Endothelial cell of umbilical vein (primary cell): Measurements from ENCODE around the gene ZNF470. TPM values are rescaled to one million over a fixed set of nuclear protein-coding genes. Genes with fewer than 3 reads are reported as not detected.

ENCODE experiments used
- BruUV-seq: library from RNA; stranded (reverse); fragments of 400-500 nt; replicated peaks from 2 replicates; lab custom pipeline; 2021; lab: Mats Ljungman, UMichigan
- CTCF ChIA-PET: fragments of 300-600, 350-600 bp; sonication (Branson Sonifier 250); formaldehyde crosslinking; loops from one replicate; lab custom pipeline; 2021; ENCODE audit warnings: antibody characterized with exemption, inconsistent platforms; lab: Charles Lee
- POLR2A ChIA-PET: fragments of 300-600, 350-600 bp; sonication (Branson Sonifier 250); formaldehyde crosslinking; loops from one replicate; lab custom pipeline; 2021; ENCODE audit warnings: antibody characterized with exemption, inconsistent platforms; lab: Charles Lee
- DNase-seq: peaks from one replicate; pipeline ENCODE4 v3.0.0-alpha.2; 2011; ENCODE audit warnings: low read depth, low spot score
- FAIRE-seq: peaks from 2 replicates; lab custom pipeline; 2011; peaks lifted over from hg19 to GRCh38; lab: Jason Lieb, UNC
- H2AFZ ChIP-seq: 2 replicates; pipeline ENCODE4 v1.6.0; 2012; ENCODE audit warnings: low read depth, low read length, control low read depth, inconsistent platforms
- H3K27ac ChIP-seq: 2 replicates; pipeline ENCODE4 v1.5.1; 2011; ENCODE audit warnings: low read depth, mild to moderate bottlenecking, control low read depth, low read length, moderate library complexity; ENCODE audit not compliant: insufficient read depth
- H3K27me3 ChIP-seq, 2 experiments: 2 replicates each; pipeline versions ENCODE4 v1.6.0 to v1.6.1; 2011; ENCODE audit warnings: low read length in 2 of 2, mixed read lengths in 1 of 2; ENCODE audit not compliant: control insufficient read depth in 2 of 2, insufficient read depth in 2 of 2
- H3K36me3 ChIP-seq, 2 experiments: 2 replicates in 1 of 2; 3 replicates in 1 of 2; pipeline ENCODE4 v1.5.1; 2011; ENCODE audit warnings: low read length in 2 of 2, mild to moderate bottlenecking in 1 of 2, moderate library complexity in 1 of 2; ENCODE audit not compliant: control insufficient read depth in 2 of 2, insufficient read depth in 2 of 2; ENCODE audit errors: extremely low read depth in 1 of 2
- H3K4me1 ChIP-seq: 3 replicates; pipeline ENCODE4 v1.5.1; 2011; ENCODE audit warnings: mild to moderate bottlenecking, low read length; ENCODE audit not compliant: control insufficient read depth, insufficient read depth; ENCODE audit errors: extremely low read depth
- H3K4me2 ChIP-seq: 2 replicates; pipeline ENCODE4 v1.6.1; 2011; ENCODE audit warnings: low read length, control low read depth, mixed read lengths; ENCODE audit not compliant: insufficient read depth
- H3K4me3 ChIP-seq, 3 experiments: fragments of 200-600 bp in 1 of 3; sonication (generic), shearing (Covaris generic) in 1 of 3; replicated peaks in 1 of 3; 2 replicates each; pipeline ENCODE4 v1.5.1; 2011 to 2016; ENCODE audit warnings: control low read depth in 3 of 3, low read length in 3 of 3, mild to moderate bottlenecking in 2 of 3, inconsistent platforms in 1 of 3, low read depth in 1 of 3, moderate library complexity in 1 of 3; ENCODE audit not compliant: insufficient read depth in 1 of 3
- H3K79me2 ChIP-seq: 2 replicates; pipeline ENCODE4 v1.6.0; 2012; ENCODE audit warnings: low read length, inconsistent platforms; ENCODE audit not compliant: control insufficient read depth, insufficient read depth
- H3K9ac ChIP-seq: replicated peaks from 2 replicates; pipeline ENCODE3; 2011; ENCODE audit warnings: low read length, control low read depth; ENCODE audit not compliant: insufficient read depth; ENCODE audit errors: extremely low read depth
- H3K9me1 ChIP-seq: replicated peaks from 3 replicates; pipeline ENCODE4 v1.6.0; 2011; ENCODE audit warnings: mild to moderate bottlenecking, low read length; ENCODE audit not compliant: control insufficient read depth, insufficient read depth; ENCODE audit errors: extremely low read depth
- H3K9me3 ChIP-seq: replicated peaks from 2 replicates; pipeline ENCODE4 v1.5.1; 2012; ENCODE audit warnings: low read length, inconsistent platforms; ENCODE audit not compliant: control insufficient read depth, insufficient read depth
- H4K20me1 ChIP-seq: replicated peaks from 2 replicates; pipeline ENCODE3; 2011; ENCODE audit warnings: mild to moderate bottlenecking, low read length; ENCODE audit not compliant: control insufficient read depth, insufficient read depth; ENCODE audit errors: extremely low read depth
- EZH2 ChIP-seq: IDR thresholded peaks from 2 replicates; pipeline ENCODE4 v1.6.1; 2012; ENCODE audit warnings: borderline replicate concordance, low read depth, mild to moderate bottlenecking, moderate library complexity, low read length, inconsistent platforms; ENCODE audit not compliant: severe bottlenecking
- FOS ChIP-seq: IDR thresholded peaks from 2 replicates; pipeline ENCODE4 v1.6.1; 2011; ENCODE audit warnings: mild to moderate bottlenecking, low read length, moderate library complexity, borderline replicate concordance; ENCODE audit not compliant: insufficient read depth
- GATA2 ChIP-seq: IDR thresholded peaks from 2 replicates; pipeline ENCODE4 v1.7.0; 2011; ENCODE audit warnings: low read depth, mild to moderate bottlenecking, moderate library complexity, mixed read lengths, low read length; ENCODE audit not compliant: insufficient read length, insufficient read depth
- JUN ChIP-seq: IDR thresholded peaks from 2 replicates; pipeline ENCODE4 v1.6.1; 2011; ENCODE audit warnings: borderline replicate concordance, low read depth; ENCODE audit not compliant: insufficient read length, insufficient read depth
- MAX ChIP-seq: IDR thresholded peaks from 2 replicates; pipeline ENCODE4 v1.6.1; 2011; ENCODE audit not compliant: insufficient read depth, insufficient read length
- MYC ChIP-seq: IDR thresholded peaks from one replicate; pipeline ENCODE4 v1.6.1; 2011; ENCODE audit warnings: mild to moderate bottlenecking, low read depth, low read length
- POLR2A ChIP-seq: IDR thresholded peaks from 2 replicates; pipeline ENCODE4 v1.6.1; 2012; ENCODE audit warnings: low read depth, mild to moderate bottlenecking, control low read depth, low read length
- POLR2AphosphoS5 ChIP-seq: IDR thresholded peaks from 2 replicates; pipeline ENCODE4 v1.6.1; 2012; ENCODE audit warnings: low read depth, mild to moderate bottlenecking, control low read depth, low read length, moderate library complexity; ENCODE audit not compliant: insufficient read depth
- dilution Hi-C: fragments of 300-500 bp; cut with MboI; formaldehyde crosslinking; loops from one replicate; pipeline ENCODE4 v1.15.0; 2019; ENCODE audit warnings: low sequenced_read_pairs; ENCODE audit not compliant: extremely low pct_ligation_motif_present
- intact Hi-C: fragments of 100-400 bp; cut with micrococcal nuclease; formaldehyde crosslinking; loops from one replicate; pipeline ENCODE4 v1.10.0; 2022
- polyA plus RNA-seq, 4 experiments: library from polyadenylated mRNA; depleted of rRNA in 3 of 4; stranded (reverse) in 3 of 4; unstranded in 1 of 4; fragments of >200 nt; gene quantifications; 2 replicates each; pipeline versions ENCODE4 v1.2.1 to v1.2.3, GENCODE V29; 2011 to 2012; ENCODE audit warnings: missing spikeins in 1 of 4
- total RNA-seq: library from RNA; stranded (reverse); gene quantifications from 2 replicates; pipeline ENCODE4 v1.2.3, GENCODE V29; 2021
- TF ChIP-seq, protein P1 (sequence below), 2 donors: IDR thresholded peaks; 1 replicate in 1 of 2; 2 replicates in 1 of 2; pipeline ENCODE4 v1.5.1; 2011; ENCODE audit warnings: low read length in 2 of 2, mild to moderate bottlenecking in 2 of 2, moderate library complexity in 2 of 2, control low read depth in 1 of 2, inconsistent platforms in 1 of 2, low read depth in 1 of 2; ENCODE audit not compliant: insufficient read depth in 1 of 2; ENCODE audit errors: extremely low read depth in 1 of 2

ZNF470 gene
- total and polyA plus RNA-seq, 2 donors (not counting 3 experiments of a cell fraction or from before 2014, with no cell fraction given), result 1.0 to 3.9 TPM

DNA sequence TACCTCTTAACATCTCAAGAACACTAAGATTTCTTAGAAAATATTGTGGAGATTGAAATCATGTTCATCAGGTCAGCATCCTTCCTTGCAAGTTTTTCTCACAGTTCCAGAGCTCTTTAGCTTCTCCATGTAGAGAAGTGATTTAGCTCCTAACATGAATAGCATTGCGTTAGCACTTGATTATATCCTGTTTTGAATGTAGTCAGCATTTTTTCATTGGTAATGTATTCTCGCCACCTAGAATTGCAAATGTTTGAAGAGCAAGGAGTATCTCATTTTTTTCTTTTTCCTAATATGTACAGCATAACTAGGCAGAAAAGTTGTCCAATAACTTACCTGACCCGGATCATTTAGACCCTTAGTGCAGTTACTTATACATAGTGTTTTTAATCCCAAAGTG, 6.6 kb downstream of the ZNF470 start:
- CTCF ChIA-PET, result no interaction called here
- Histone ChIP-seq H3K4me2 (no peak overlapping the region), H3K9ac (no peak overlapping the region), H3K9me3 (peaks cover 26% of the 10 kb centered on the region), H3K79me2 (no peaks in the 10 kb centered on the region), H2AFZ (no peak overlapping the region), H3K27me3 (no peaks in the 10 kb centered on the region), H3K4me3 (no peak overlapping the region), H3K4me1 (no peaks in the 10 kb centered on the region), H3K36me3 (peaks cover 0 to 3% of the 10 kb centered on the region in 2 experiments), H4K20me1 (no peaks in the 10 kb centered on the region), H3K27ac (no peak overlapping the region), H3K9me1 (no peaks in the 10 kb centered on the region)
- no TSS peak for BruUV-seq
- TF ChIP-seq EZH2 (no peak), GATA2 (no peak), POLR2A (no peak), POLR2AphosphoS5 (no peak), MYC (no peak), JUN (no peak), MAX (no peak), FOS (no peak)
- TF ChIP-seq, protein P1, sequence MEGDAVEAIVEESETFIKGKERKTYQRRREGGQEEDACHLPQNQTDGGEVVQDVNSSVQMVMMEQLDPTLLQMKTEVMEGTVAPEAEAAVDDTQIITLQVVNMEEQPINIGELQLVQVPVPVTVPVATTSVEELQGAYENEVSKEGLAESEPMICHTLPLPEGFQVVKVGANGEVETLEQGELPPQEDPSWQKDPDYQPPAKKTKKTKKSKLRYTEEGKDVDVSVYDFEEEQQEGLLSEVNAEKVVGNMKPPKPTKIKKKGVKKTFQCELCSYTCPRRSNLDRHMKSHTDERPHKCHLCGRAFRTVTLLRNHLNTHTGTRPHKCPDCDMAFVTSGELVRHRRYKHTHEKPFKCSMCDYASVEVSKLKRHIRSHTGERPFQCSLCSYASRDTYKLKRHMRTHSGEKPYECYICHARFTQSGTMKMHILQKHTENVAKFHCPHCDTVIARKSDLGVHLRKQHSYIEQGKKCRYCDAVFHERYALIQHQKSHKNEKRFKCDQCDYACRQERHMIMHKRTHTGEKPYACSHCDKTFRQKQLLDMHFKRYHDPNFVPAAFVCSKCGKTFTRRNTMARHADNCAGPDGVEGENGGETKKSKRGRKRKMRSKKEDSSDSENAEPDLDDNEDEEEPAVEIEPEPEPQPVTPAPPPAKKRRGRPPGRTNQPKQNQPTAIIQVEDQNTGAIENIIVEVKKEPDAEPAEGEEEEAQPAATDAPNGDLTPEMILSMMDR (IDR thresholded peaks at IDR 0.05; ENCODE audit: extremely low read depth in 1 of 2, insufficient read depth in 1 of 2, low read depth in 1 of 2, low read length in 2 of 2), result no peak
- FAIRE-seq (no peak), DNase-seq (no peak)
- POLR2A ChIA-PET, result no interaction called here
- intact Hi-C loops (no loop called here), dilution Hi-C loops (no loop called here)
